ENCODE data around the gene H1-8. TPM values are rescaled to one million over a fixed set of nuclear protein-coding genes. Genes with fewer than 3 reads are reported as not detected.

Gene H1-8
- total and polyA plus RNA-seq, 9 donors = 0.27 TPM; not detected in 8

DNA sequence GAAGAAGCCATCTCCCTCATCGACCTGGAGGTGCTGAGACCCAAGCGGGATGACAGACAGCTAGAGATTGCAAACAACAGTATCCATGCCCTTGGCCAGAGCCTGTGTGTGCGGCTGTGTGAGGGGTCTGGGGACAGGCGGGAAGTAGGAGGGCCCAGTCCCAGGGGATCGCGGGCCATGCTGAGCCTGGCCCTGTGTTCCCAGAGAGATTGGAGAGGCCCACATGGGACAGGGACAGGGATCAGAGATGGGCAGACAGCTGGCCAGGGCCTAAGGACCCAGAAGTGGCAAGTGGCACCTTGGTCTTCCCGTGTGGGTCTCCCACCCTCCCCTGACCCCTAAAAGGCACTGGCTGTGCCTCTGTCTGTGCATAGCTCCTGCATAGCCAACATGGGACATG lies 25.5 kb upstream of the H1-8 start:
- TF ChIP-seq POLR2A (IDR thresholded peaks at IDR 0.05) (no peak), EP300 (IDR thresholded peaks at IDR 0.05) (no peak)
- TF ChIP-seq, protein P1, sequence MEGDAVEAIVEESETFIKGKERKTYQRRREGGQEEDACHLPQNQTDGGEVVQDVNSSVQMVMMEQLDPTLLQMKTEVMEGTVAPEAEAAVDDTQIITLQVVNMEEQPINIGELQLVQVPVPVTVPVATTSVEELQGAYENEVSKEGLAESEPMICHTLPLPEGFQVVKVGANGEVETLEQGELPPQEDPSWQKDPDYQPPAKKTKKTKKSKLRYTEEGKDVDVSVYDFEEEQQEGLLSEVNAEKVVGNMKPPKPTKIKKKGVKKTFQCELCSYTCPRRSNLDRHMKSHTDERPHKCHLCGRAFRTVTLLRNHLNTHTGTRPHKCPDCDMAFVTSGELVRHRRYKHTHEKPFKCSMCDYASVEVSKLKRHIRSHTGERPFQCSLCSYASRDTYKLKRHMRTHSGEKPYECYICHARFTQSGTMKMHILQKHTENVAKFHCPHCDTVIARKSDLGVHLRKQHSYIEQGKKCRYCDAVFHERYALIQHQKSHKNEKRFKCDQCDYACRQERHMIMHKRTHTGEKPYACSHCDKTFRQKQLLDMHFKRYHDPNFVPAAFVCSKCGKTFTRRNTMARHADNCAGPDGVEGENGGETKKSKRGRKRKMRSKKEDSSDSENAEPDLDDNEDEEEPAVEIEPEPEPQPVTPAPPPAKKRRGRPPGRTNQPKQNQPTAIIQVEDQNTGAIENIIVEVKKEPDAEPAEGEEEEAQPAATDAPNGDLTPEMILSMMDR (IDR thresholded peaks at IDR 0.05) = no peak
- H3K36me3 ChIP-seq = no peaks in the 10 kb centered on the region
- H3K27me3 ChIP-seq = no peaks in the 10 kb centered on the region
- intact Hi-C loops (cut with DNase I) = no loop called here
- no peaks in the 10 kb centered on the region for H3K9me3 ChIP-seq
- H3K4me3 ChIP-seq = no peak overlapping the region
- H3K27ac ChIP-seq = no peak overlapping the region
- WGBS, 3 donors = 80 to 91% (median 89%) methylated on average over 7 of the region's 7 CpGs
- H3K4me1 ChIP-seq (ENCODE audit: insufficient read depth) = no peaks in the 10 kb centered on the region
- DNase-seq = no peak

DNA sequence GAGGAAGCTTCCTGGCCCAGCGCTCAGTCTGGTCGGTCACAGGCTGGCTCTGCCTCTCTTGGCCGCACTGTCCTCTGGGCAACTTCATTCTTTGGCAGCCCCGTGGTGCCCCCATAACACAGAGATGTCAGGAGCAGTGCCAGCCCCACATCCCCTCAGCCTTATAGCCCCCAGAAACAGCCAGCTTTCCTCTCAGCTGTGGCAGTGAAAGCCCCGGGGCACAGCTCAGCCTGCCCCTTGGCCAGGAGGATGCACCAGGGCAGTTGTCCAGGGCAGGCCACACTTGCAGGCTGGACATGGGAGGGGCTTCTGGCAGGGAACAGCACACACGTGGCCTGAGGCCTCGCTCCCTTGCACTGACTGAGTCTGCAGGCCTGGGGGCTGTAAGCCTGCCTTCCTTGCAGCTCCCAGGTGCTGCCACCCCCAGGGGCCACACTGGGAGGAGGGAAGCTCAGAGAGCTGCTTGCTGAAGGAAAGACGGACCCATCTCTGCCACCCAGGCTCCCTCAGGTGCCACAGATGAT lies 24.9 kb upstream of the H1-8 start:
- no peak for DNase-seq
- H3K36me3 ChIP-seq = no peaks in the 10 kb centered on the region

DNA sequence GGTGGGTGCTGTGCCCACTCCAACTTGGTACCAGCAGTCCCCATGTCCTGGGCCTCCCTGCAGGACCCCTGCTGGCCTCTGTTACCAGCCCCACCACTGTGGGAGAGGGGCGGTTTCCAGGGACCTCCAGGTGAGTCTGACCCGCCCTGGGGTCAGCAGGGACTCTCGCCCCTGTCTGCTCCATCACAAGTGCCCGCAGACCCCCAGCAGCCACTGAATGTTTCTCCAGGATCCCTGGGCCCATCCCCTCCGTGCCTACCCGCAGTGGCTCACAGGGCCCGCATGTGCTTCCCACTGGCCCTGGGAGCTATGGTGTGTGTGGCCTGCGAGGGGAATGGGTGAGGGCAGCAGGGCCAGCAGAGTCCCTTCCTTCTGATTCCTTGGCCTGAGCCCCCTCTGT lies 24.4 kb upstream of the H1-8 start:
- Histone ChIP-seq H3K4me1 (ENCODE audit: insufficient read depth) (no peaks in the 10 kb centered on the region), H3K36me3 (no peaks in the 10 kb centered on the region), H3K4me3 (no peak overlapping the region), H3K9me3 (no peaks in the 10 kb centered on the region), H3K27ac (no peak overlapping the region), H3K27me3 (no peaks in the 10 kb centered on the region)
- TF ChIP-seq POLR2A (IDR thresholded peaks at IDR 0.05) (no peak), EP300 (IDR thresholded peaks at IDR 0.05) (no peak)
- TF ChIP-seq, protein P1 (IDR thresholded peaks at IDR 0.05) = no peak
- DNase-seq = no peak
- 93 to 95% (median 94%) methylated on average over 8 of the region's 8 CpGs for WGBS, 3 donors
- intact Hi-C loops (cut with DNase I) = no loop called here

More for the DNA sequence above, 24.9 kb upstream of the H1-8 start:
- Histone ChIP-seq H3K27ac (no peak overlapping the region), H3K4me3 (no peak overlapping the region), H3K4me1 (ENCODE audit: insufficient read depth) (no peaks in the 10 kb centered on the region), H3K27me3 (no peaks in the 10 kb centered on the region), H3K9me3 (no peaks in the 10 kb centered on the region)
- WGBS, 3 donors = 75 to 84% (median 83%) methylated on average over 8 of the region's 8 CpGs
- TF ChIP-seq EP300 (IDR thresholded peaks at IDR 0.05) (no peak), POLR2A (IDR thresholded peaks at IDR 0.05) (no peak)
- TF ChIP-seq, protein P1 (IDR thresholded peaks at IDR 0.05) = no peak
- intact Hi-C loops (cut with DNase I) = no loop called here

DNA sequence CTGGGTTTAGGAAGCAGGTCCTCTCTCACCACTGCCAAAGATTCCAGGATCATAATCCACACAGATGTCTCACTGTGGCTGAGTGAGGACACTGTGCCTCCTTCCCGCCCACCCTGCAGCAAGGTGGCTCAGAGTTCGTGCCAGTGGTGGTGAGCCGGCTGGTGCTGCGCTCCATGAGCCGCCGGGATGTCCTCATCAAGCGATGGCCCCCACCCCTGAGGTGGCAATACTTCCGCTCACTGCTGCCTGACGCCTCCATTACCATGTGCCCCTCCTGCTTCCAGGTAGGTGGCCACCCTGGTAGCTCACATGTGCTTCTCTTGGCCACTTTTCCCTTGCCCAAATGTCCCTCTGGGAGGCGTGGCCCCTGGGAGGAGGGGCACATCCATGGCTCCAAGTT lies 23.5 kb upstream of the H1-8 start:
- no peak for TF ChIP-seq EP300 (IDR thresholded peaks at IDR 0.05)
- no peak for TF ChIP-seq POLR2A (IDR thresholded peaks at IDR 0.05)
- TF ChIP-seq, protein P1 (IDR thresholded peaks at IDR 0.05) = no peak
- no peaks in the 10 kb centered on the region for H3K27me3 ChIP-seq
- H3K4me3 ChIP-seq = no peak overlapping the region
- no peak for DNase-seq
- H3K4me1 ChIP-seq (ENCODE audit: insufficient read depth) = no peaks in the 10 kb centered on the region
- intact Hi-C loops (cut with DNase I) = no loop called here
- H3K27ac ChIP-seq = no peak overlapping the region
- no peaks in the 10 kb centered on the region for H3K36me3 ChIP-seq
- 95 to 97% (median 97%) methylated on average over 10 of the region's 10 CpGs for WGBS, 3 donors
- H3K9me3 ChIP-seq = no peaks in the 10 kb centered on the region
